NOMO-1 treated with DMSO at 0.1 percent for 48 hours (cell line): ENCODE results near the gene ZNF438.

Experiments used
- DNase-seq: peaks from one replicate; lab custom pipeline; 2025; ENCODE audit not compliant: unreplicated experiment; lab: John Stamatoyannopoulos, UW

ZNF438 gene

GRCh38 chr10:31017534-31018355 lies 13.9 kb downstream of the ZNF438 start:
- no peak for DNase-seq

GRCh38 chr10:31014161-31014875 lies 17.3 kb downstream of the ZNF438 start:
- no peak for DNase-seq

DNA sequence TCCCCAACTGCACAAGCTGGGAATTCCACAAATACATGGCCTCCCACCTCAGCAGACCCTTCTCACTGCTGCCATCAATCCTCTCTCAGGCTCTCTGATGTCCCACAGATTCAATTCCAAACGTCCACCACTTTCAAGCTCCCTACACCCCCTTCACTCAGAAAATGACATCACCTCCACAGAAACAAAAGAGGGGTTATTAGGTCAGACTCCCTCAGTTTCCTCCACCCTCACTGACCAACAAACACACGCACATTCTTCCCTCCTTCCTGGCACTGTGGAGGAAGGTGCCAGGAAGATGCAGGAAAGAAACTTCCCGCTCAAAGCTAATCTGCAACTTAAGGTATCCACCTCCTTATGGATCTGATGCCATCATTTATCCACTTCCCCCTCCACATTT lies 18.3 kb downstream of the ZNF438 start:
- no peak for DNase-seq

DNA sequence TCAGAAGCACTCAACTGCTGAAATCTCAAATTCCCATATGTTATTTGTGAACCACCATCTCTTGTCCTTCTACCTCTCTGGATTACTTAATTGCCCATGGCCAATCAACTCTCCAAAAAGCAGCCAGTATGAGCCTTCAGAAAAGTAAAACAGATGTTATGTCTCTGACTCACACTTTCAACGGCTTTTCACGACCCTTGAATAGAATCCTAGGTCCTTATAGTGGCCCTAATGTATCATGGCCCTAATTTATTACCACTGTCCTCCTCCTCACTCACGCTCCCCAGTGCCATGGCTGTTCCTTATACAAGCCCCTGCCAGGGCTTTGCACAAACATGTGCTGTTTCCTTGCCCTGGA lies 20.0 kb downstream of the ZNF438 start:
- DNase-seq: no peak

DNA sequence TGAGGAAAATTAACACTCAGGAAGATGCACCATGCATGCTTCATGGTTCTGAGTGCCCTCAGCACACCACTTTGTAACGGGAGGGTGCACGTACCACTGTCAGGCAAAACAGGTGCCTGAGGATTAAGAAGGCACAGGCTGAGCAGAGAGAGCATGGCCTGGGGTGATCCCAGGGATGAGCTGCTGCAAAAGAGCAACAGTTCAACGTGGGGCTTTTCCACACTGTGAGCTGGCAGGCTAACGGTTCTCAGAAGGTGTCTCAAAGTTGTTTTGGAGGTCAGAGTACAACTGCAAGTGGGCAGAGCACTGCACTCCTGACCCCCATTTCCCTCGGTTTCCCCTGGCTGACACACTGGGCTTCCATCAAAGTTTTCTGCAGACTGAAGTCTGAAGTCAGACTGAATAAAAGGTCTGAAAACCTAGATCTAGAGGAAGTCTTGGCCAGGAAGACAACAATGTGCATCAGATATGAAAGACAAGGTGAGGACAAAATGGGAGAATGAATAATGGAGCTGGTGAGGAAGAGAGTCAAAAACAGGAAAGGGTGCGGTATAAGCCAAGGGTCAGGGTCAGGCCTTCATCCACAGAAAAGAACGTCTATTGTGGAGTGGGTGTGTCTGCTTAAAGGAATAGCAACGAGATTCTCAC lies 20.5 kb downstream of the ZNF438 start:
- no peak for DNase-seq

- no peak for DNase-seq
These were observed 21.6 kb downstream of the ZNF438 start for GRCh38 chr10:31010062-31010461.

DNA sequence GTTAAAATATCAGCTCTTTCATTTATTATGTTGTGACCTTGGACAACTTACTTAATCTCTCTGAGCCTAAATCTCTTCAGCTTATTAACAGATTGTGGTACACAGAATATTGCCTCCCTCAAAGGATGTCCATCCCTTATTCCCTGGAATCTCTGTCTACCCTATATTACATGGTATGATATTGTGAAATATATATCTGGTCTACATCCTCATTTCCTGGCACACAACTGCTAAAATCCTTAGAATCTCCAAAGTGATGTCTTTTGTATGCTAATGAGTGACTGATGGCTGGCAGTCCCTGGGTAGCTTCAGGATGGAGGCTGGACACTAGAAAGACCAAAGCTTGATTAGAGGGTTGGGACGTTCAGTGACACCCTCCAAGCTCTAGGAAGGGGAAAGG lies 25.8 kb downstream of the ZNF438 start:
- no peak for DNase-seq

DNA sequence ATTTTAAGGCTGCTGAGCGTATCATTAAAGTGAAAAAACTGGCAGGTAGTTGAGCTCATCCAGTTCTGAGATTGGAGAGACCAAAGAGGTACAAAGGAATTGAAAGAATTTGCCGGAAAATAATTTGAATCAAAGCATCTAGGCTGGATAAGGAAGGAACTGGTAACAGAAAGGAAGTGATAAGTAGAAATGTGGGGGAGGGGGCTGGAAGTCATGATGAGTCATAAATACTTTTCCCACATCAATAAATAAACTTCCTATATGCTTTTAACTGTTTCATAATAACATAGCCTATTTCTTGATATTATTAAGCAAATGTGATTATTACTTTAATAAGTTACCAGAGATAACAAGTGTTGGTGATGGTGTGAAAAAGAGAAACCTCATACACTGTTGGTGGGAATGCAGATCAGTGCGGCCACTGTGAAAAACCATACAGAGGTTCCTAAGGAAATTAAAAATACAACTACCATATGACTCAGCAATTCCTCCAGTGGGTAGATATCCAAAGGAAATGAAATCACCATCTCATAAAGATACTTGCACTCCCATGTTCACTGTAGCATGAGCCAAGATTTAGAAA lies 27.0 kb downstream of the ZNF438 start:
- DNase-seq: no peak

DNA sequence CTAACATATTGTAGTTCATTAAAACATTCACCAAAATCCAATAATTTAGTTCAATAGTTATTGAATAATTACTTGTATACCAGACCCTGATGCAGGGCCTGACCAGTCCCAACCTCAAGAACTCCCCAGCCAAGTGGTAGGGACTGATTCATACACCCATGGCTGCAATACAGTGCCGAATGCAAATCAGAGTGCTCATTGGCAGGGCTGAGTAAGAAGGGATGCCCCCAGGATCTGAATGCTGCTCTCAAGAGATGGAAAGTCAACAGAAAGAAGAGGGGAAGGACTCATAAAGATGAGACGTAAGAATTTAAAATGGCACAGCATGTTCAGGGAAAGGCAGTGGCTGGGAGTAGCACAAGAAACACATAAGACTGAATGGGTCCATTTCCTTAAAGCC lies 29.9 kb downstream of the ZNF438 start:
- DNase-seq: no peak

- DNase-seq: peak; percentile 94
These were observed 30.8 kb downstream of the ZNF438 start for GRCh38 chr10:31000867-31001266.

- no peak for DNase-seq
These were observed 31.4 kb downstream of the ZNF438 start for GRCh38 chr10:31000071-31000782.

GRCh38 chr10:30999070-30999712 lies 32.5 kb downstream of the ZNF438 start:
- peak; percentile 95 for DNase-seq

DNA sequence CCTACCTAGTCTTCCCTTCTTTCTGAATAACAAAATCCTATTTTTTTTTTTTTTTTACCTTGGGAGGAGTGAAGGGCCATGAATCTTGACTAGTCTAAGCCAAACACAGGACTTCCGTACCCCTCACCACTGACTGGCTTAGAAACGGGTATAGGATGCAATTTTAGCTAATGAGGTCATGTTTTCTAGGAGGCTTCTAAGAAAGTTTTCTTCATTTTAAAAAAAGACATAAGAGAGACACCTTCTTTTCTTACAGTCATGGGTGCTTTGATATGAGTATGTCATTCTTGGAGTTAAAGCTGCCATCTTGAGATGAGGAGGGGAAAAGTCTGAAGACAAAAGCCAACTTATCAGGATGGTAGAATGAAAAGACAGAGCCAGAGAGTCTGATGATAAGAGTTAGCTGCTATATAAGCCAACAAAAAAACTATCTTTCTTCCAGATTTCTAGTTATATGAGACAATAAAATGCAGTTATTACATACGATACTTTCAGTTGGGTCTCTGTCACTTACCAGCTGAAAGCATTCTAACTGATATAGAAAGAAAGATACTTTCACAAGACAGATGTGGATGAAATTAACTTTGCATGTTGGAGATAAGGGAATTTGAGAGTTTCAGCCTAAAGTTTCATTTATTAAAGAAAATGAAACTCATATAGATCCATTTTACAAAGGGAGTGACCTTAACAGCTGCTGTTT lies 34.0 kb downstream of the ZNF438 start:
- DNase-seq: peak; percentile 56

- DNase-seq: peak; percentile 16
These were observed 35.1 kb downstream of the ZNF438 start for GRCh38 chr10:30996481-30997005.

- peak; percentile 71 for DNase-seq
These were observed 36.4 kb downstream of the ZNF438 start for GRCh38 chr10:30995081-30995770.

DNA sequence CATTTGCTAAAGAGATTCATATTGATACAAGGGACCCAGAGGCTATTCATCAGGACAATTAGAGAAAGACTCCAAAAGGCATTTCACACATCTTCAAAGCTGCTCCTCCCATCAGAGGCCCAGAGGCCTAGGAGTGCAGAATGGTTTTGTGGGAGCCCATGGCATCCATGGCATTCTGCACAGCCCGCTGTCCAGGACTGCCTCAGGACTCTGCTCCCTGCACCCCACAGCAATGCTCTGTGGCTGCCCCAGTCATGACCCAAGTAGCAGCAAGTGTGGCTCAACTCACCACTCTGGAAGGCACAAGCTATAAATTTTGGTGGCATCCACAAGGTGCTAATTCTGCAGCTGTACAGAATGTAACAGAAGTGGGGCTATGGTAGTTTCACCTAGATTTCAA lies 38.5 kb downstream of the ZNF438 start:
- DNase-seq: no peak

DNA sequence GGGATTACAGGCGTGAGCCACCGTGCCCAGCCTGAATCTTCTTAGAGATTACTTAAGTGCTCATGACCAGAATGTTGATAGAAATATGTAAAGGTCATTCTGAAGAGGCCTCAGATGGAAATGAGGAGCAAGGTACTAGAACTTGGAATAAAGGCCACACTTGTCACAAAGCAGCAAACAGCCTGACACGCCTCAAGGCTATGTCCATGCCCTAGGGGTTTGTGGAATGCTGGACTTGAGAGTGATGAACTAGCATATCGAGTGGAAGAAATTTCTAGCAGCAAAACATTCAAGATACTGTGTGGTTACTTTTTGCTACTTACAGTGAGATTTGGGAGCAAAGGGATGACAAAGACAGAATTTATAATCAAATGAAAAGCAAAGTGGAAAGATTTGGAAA lies 39.0 kb downstream of the ZNF438 start:
- DNase-seq: no peak

DNA sequence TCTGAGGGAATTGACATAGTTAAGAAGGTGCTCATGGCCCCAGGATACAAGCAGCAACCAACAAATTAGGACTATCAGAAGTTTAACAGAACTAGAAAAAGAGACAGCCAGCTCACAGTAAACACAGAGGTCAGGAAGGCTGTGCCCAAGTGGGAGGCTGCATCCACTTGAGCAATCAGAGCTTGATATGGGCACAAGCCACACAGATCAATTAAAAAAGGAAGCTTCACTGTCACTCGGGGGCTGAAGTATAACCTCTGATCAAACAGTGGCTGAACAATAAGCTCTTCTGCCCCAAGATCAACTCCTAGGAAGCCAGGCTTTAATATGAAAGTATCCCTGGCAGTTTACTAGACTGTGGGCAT lies 40.0 kb downstream of the ZNF438 start:
- peak; percentile 19 for DNase-seq

DNA sequence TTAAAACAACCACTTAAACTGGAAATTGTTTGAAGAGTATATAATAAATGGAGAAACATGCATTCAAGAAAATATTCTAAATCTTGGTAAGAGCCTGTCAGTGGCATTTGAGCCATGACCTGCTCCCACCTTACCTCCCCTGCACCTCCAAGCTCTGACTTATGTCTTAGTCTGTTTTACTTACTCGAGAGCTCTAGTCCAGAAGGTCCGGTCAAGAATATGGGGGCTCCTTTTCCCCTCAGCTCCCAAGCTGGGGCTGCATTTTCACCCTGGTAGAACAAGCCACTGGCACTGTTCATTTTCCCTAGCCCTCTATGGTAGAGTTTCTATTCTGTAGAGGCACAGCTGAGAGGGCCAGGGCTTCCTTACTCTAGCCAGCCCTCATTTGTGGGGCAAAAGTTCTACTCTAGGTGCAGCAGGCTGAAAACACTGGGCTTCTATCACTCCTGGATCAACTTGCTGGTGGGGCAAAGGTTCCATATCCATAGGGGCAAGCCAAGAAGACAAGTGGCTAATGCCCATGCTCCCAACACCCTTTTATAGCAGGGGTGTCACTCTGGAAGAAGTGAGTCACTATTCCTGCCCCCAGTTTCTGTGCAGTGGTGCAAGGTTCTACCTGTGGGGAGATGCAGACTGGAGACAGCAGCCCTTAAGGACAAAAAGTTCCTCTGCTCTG lies 40.6 kb downstream of the ZNF438 start:
- no peak for DNase-seq
